GM19455 (cell line): ENCODE measurements around the gene CASZ1.

Source experiments
- ATAC-seq: cut with Tn5 transposase; IDR thresholded peaks from one replicate; pipeline ENCODE4 v1.9.1; 2021; ENCODE audit not compliant: unreplicated experiment

The CASZ1 gene

GRCh38 chr1:10728595-10729410 lies 67.6 kb downstream of the CASZ1 start:
- no peak for ATAC-seq

GRCh38 chr1:10727751-10728232 lies 68.7 kb downstream of the CASZ1 start:
- no peak for ATAC-seq

DNA sequence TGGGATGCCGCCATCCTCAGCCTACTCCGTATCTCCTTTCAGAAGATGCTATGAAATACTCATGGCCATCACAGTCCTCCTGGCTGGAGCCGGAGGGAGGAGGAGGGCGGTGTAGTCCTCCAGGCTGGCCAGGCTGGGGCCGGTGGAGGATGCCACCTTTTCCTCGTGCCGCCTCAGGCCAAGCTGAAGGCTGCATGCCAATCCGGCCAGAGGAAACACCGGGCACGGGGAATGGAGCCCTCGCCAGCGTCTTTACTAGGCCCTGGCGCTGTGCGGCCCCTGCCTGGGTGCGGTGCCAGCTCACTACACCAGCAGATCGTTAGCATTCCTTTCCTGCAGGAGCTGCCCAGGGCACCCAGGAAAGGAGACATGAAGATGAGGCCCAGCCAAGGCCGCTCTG lies 70.1 kb downstream of the CASZ1 start:
- no peak for ATAC-seq

GRCh38 chr1:10724948-10725847 lies 71.2 kb downstream of the CASZ1 start:
- no peak for ATAC-seq

DNA sequence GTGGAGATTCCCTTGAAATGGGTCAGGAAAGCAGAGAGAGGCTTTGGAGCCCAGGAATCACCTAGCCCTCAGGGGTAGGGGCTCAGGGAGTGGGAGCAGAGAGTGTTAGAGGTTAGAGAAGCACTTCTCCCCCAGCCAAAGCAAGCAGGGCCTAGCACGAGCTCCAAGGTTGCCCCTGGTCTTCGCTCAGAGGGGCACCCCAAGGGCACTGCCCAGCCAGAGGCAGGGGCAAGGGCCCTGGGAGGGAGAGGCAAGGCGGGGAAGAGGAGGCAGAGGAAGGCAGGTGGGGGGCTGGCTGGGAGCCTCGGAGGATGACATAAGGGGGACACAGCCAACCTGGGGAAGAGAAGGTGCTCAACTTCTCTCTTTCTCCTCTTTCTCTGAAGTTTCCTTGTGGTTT lies 71.9 kb downstream of the CASZ1 start:
- ATAC-seq: no peak

- ATAC-seq: no peak
Measured at GRCh38 chr1:10724052-10724494, 72.4 kb downstream of the CASZ1 start.

DNA sequence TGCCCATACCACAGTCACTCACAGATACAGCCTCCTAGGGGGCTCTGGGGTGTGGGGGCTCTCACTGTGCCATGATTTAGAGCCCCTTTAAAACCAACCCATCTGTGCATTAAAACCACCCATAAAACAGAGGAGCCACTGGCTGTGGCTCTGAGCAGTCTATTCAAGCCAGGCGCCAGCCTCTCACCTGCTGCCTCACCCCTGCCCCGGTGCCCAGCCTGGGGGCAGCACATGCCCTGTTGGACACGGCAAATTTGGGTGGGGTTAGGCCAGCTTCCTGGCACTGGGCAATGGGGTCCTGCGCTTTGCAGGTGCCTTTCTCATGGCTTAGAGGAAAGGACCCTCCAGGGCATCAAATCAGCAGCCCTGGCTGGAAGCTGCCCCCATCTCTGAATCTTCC lies 73.1 kb downstream of the CASZ1 start:
- ATAC-seq: no peak

DNA sequence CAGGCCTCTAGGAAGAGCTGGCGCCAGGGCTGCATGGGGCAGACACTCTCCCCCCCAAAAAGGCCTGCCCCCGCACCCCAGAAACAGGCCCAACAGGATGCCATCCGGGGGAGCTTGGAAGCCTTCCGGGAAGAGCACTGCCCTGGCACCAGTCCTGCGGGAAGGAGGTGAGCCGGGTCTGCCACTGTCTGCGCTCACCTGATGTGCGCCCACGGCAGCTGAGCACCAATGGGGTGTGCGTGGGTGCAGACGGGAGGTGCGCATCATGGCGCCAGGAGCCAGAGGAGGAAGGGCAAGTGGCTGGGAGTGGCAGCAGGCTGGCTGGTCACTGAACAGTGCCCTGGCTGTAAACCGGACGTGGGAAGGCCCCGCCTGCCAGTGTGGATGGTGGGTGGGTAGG lies 73.6 kb downstream of the CASZ1 start:
- ATAC-seq: no peak

GRCh38 chr1:10721381-10722321 lies 74.8 kb downstream of the CASZ1 start:
- ATAC-seq: no peak

- ATAC-seq: no peak
Measured at GRCh38 chr1:10720635-10721034, 75.8 kb downstream of the CASZ1 start.

- ATAC-seq: no peak
Measured at GRCh38 chr1:10718083-10718415, 78.4 kb downstream of the CASZ1 start.

DNA sequence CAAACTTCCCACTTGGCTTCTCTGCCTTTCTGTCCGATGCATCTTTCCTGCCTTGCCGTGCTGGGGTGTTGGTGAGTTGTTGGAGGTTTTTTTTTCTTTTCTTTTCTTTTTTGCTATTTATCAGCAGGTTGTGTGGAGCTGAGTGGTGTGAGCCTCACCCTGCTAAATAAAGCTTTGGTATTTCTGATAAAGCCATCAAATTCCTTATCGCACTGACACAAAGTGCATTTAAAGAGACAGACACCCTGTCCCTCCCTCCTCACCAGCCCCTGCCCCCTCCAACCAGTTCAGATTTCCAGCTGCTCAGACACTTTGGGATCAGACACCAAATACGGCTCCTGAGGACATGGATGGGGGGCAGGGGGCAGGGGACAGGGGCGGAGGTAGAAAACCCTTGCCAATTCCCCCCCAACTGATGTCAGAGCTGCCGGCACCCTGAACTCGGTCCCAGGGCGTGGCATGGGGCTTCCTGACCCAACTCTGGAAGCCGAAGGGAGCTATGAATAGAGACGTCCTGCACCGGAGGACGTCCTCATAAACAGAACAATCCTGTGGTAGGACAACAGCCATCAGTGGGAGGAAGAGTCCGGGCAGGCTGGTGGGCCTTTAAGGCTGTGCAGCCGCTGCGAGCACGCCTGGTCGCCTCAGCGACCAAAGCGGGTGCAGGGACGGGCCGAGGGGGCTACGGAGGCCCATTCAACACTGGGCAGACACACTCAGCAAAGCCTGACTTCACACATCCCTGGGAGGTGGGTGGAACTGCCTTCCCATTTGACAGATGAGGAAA lies 79.0 kb downstream of the CASZ1 start:
- no peak for ATAC-seq

DNA sequence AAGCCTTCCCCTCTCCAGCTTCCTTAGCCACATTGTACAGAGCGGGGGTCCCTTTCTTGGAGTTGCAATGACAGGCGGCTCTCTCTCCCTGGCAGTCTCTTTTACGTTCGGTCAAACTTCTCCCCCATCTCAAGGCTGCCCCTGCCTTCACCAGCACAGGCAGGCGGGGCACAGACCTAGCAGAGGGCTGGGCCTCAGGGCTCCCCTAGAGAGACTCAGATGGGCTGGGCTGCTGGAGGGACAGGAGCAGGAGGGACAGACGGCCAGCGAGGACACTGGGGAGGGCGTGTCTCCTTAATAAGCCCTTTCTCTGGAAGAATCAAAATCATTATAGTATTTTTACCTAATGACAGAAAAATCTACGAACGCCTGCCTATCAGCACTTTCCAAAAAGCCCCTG lies 79.6 kb downstream of the CASZ1 start:
- ATAC-seq: no peak

DNA sequence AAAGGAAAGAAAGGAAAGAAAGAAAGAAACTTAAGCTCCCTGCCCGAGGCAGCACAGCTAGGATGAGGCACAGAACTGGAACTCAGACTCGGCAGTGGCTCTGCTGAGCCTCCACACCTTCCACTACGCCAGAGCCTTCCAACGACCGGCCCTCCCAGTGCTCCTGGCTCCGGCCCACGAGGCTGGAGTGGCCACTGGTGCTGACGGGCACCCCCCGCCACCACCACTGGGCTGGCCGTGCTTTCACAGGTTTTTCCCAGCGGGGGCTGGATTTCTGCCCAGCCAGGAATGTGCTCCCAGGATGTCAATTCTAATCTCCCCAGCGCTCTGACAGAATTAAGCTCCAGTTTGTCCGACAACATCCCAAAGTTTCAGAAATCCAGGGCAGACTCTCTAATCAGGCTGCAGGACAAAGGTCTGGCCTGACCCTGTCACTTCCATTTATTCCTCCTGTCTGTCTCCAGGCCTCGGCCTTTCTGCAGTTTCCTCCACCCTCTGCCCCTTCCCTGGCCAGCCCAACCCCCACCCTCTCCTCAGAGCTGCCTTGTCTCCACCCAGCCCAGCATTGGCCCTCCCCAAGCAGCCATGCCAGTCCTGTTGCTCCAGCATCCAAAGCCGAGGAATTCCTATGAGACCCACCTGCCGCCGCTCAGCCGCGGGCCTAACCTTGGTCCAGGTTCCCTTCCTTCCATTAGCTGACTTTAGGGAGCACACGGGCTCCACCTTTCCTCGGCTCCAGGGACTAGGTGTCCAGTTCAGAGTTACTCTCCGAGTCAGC lies 81.9 kb downstream of the CASZ1 start:
- ATAC-seq: no peak

DNA sequence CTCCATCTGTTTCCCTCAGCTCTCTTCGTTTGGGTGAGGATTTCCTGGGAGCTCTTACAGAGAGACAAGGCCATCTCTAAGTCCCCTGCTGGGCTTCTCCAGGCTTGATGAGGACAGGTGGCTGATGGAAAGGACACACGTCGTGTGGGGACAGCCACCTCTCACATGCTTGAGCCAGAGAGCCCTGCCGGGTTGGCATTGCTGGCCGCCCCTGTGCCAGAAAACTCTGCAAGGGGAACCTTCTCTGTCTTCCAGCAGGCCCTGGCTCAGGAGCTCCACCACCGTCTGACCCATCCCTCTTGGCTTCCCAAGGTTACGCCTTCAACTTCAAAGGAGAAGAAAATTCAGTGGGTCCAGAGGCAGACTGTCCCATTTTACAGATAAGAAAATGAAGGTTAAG lies 82.8 kb downstream of the CASZ1 start:
- ATAC-seq: no peak

- ATAC-seq: no peak
Measured at GRCh38 chr1:10712568-10713362, 83.7 kb downstream of the CASZ1 start.

DNA sequence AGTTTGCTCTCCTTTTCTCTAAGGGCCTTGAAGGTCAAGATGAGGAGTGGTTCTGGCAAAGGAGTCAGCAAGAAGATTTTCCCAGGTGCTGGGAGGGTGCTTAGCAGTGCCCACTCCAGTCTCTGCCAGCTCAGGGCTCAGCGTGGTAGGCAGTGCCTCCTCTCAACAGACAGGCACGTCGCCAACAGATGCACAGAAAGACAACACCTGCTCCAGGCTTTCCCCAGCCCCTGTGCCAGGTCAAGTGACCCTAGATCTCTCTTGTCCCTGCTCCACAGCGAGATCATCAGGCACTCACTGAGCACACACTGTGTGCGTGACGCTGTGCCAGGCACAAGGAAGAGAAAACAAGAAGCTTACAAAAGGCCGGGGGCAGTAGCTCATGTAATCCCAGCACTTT lies 86.0 kb downstream of the CASZ1 start:
- ATAC-seq: no peak

DNA sequence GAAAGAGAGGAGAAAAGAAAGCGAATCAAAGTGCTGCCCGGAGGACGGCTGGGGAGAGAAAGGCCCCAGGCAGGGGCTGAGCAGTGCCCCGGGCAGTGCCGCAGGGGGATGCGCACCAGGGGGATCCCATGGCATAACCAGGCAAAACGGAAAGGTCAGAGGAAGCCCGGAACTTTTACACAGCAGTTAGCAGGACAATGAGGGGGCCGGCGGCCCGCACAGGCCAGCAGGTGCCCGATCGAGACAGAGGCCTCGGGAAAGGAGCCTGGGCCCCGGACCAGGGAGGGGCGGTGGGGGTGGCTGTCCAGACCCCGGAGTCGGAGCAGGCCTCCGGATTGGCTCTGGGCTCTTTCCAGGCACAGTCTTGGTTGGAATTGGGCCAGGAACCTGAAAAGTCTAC lies 86.8 kb downstream of the CASZ1 start:
- ATAC-seq: no peak

DNA sequence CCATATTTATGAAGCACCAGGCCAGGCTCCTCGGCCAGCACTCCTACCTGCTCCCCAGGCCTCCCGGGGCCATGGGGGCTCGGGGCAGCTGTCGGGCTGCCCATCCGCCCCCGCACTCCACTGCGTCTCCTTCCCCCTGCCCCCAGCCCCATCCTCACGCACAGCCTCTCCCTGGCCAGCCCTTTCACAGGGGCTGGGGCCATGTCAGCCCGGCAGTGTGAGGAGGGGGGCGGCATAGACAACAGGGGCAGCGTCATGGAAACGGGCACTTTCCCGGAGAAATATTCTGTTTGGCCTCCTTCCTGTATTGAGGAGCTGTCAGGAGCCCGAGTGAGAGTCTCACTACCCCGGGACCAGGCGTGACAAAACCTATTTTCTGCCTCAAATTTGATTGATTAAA lies 87.3 kb downstream of the CASZ1 start:
- no peak for ATAC-seq
